HuH-7 (cell line): ENCODE results near the gene SCN3B.
"Not testable (repeated sequence)": the region's sequence is repeated elsewhere in the genome, so short reads cannot be mapped to it uniquely, and the experiment has no call there.

ENCODE experiments used
- DNase-seq: peaks from one replicate; pipeline ENCODE4 v3.0.0; 2011; ENCODE audit warnings: low spot score

SCN3B gene

GRCh38 chr11:123654566-123655081, at the start of gene SCN3B:
SCN3B (minus strand) TSS chr11:123654624; CDS start chr11:123653801, 823 bp downstream.
- peak; percentile 75 for DNase-seq

GRCh38 chr11:123702696-123703095, 48.3 kb upstream of the SCN3B start:
- DNase-seq, result no peak

DNA sequence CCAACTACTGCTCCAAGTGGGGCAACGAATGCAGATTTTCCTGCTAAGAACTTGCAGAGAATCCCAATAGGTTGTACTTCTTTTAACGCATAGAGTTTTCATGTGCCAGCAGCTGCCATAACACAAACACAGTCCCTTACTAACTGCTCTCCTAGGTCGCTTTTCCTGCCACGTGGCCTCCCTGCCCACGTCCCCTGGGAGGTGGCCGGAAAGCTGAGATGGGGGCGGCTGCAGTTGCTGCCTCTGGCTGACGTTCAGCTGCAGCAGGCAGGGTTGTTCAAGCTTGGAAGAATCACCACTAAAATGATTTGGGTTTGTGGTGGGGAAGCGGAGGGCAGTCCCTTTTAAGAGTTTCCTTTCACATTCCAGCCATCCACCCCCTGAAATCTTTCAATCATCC, 47.7 kb upstream of the SCN3B start:
- DNase-seq, result no peak

- no peak for DNase-seq
These were observed 46.3 kb upstream of the SCN3B start for GRCh38 chr11:123700772-123701171.

DNA sequence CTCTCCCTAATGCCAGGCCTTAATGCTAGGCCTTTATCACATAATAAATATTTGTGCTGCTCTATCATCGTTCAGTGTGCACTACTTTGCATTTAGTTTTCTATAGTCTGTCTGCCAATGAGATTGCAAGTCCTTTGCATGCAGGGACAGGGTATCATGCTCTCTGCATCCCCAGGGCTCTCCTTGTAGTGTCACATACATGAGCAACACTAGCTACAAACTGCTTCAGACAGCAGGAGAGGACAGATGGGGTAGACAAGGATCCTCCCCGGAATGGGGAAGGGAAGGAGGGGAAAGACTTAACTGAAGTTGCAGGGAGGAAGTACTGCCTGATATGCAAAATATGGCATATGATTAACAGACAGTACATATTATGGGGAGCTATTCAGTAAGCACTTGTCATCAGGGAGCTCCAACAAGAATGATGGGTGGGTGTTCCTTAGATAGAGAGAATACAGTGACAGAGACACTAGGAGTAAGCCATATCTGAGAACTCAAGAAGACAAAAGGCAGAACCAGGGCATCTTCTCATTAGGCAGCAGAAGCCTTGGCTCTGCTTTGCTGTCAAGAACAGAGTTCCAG, 44.2 kb upstream of the SCN3B start:
- no peak for DNase-seq

DNA sequence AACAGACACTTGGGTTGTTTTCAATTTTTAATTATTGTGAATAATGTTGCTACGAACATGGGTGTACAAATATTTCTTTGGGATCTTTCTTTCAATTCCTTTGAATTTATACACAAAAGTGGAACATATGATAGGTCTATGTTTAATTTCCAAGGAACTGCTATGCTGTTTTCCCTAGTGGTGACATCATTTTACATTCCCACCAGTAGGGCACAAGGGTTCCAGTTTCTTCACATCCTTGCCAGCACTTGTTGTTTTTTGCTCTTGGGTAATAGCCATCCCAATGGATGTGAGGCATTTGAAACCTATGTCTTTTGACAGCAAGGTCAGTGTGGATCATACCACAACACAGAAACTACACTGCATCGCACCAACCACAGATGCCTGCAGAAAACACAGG, 41.8 kb upstream of the SCN3B start:
- DNase-seq, result no peak

GRCh38 chr11:123695231-123695630, 40.8 kb upstream of the SCN3B start:
- no peak for DNase-seq

- DNase-seq, result no peak
These were observed 40.1 kb upstream of the SCN3B start for GRCh38 chr11:123694551-123694950.

- DNase-seq, result no peak
These were observed 38.5 kb upstream of the SCN3B start for GRCh38 chr11:123692961-123693360.

DNA sequence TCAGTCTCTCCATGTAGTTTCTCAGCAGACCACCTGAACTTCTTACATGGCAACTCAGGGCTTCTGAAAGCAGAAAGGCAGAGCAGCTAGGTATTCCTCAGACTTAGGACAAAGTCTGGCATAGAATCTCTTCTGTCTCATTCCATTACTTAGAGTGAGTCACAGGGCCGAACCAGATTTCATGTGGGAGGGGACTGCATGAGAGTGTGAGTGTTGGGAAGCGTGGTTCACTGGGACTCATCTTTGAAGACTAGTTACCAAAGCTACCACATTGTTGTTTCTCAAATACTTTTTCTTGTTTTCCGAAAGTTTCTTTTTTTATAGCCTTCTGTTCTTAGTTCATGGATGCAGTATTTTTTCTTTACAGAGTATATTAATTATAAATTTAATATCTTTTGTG, 36.1 kb upstream of the SCN3B start:
- DNase-seq, result no peak

DNA sequence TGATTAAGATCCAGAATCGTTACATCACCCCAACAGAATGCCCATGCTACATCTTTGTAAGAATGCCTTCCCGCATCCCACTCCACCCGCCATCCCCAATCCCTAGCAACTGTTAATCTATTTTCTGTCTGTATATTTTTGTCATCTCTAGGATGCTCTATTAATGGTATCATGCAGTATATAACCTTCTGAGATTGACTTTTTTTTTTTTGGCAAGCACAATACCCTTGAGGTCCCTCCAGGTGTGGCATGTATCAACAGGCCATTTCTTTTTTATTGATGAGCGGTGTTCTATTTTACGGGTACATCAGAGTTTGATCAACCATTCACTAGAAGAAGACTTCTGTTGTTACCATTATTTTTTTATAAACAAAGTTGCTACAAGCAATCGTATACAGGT, 30.2 kb upstream of the SCN3B start:
- DNase-seq, result no peak

- DNase-seq, result no peak
These were observed 29.2 kb upstream of the SCN3B start for GRCh38 chr11:123683428-123684170.

- no peak for DNase-seq
These were observed 28.4 kb upstream of the SCN3B start for GRCh38 chr11:123682696-123683410.

DNA sequence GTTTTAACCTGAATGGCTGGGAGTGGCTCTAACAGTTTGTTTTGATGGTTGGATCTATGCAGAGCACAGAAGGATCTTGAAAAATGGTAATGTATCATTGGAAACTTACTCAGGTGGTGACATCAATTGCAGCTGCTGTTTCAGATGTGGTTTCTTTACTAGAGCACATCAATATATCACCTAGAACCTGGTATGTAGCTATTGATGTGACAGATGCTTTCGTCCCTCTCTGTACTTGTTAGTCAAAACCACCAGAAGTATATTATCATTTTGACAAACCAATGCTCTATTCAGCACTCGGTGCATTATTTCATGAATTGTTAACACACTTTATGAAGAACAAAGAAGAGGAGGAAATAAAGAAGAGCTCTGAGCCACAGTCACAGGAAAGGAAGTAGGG, 26.6 kb upstream of the SCN3B start:
- DNase-seq, result no peak

GRCh38 chr11:123678246-123678645, 23.8 kb upstream of the SCN3B start:
- no peak for DNase-seq

- DNase-seq, result no peak
These were observed 23.1 kb upstream of the SCN3B start for GRCh38 chr11:123677510-123677909.

DNA sequence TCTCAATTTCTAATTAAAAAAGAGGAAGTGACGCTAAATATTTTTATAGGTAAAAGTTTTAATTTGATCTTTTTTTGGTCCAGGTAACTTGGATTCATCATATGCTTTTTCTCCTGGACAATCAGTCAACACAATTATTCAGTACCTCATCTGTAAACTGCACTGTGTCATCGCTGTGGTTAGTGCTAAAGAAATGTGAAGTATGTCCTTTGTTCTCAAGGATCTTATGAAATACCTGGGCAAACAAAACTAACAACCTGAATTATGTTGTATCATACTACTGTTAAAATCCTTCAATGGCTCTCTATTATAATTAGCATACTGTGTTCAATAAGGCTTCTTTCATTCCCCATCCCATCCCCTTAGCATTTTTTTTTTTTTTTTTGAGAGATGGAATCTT, 19.9 kb upstream of the SCN3B start:
- DNase-seq, result no peak

DNA sequence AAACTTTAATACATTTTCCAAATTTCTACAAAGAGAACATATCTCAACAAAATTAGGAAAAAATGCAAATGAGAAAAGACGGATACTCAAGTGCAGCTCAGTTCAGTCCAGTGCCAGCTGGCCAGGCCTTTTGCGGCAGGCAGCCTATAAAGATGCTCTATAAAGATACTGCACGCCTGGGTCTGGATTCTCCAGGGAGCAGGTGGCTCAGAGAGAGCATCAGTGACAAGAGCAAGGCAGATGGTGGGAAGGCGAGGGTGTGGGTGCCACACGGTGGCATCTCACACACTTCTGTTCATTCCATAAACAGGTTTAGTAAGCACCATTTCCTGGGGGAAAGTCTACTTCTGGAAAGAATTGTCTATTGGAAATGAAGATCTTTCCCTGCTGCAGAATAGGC, 18.1 kb upstream of the SCN3B start:
- DNase-seq, result no peak

DNA sequence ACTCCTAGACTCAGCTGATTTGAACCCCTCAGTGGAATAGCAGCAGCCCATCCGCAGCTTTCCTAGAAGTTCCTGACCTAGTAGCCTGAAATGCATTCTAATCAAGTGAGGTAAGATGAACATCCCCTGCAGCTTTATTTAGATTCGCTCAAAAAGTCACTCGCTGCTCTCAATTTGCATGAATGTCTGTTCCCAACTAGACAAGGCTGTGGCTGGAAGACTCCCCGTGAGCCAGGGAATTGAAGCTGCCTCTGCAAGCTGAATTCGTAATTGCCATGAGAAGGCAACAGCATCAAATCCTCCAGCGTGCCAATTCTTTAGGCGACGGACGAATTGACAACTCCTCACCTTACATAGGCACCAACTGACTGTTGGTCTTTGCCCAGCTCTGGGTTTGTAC, 17.1 kb upstream of the SCN3B start:
- DNase-seq, result no peak

- no peak for DNase-seq
These were observed 15.7 kb upstream of the SCN3B start for GRCh38 chr11:123670081-123670480.

DNA sequence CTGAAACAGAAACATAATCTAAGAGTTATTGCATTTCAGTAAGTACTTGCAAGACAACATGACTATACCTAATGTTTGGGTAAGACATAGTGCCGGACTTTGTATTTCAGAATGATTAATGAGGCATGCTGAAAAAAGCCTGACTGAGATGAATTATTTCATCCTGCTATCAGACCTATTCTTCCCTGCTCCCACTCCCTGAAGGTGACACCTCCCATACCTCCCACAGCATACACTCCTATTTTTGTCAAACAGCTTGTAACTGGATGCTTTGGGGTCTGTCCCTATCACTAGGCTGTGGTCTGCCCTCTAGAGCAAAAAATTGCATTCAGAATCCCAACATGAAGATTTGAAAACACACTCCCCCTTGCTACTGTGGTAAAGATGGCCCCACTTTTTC, 10.9 kb upstream of the SCN3B start:
- DNase-seq, result no peak

GRCh38 chr11:123659965-123660364, 5.5 kb upstream of the SCN3B start:
- DNase-seq, result not testable (repeated sequence)

DNA sequence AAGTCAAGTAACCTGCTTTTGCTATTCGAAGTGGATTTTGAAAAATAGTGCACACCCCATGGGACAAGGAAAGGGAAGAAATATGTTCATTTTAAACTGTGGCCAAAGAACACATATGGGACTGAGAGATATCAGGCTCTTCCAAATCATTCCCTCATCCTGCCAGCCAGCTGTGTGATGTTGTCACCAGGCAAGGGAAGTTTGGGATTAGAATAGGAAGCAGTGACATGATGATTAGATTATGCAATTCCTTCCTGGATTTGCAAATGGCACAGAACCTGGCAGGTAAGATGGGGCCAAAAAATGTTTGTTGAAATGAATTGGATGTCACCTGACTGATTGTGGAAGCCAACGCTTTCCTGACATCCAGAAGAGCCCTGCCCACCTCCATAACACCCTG, 4.9 kb upstream of the SCN3B start:
- DNase-seq, result no peak
